ENCODE data around the gene SFTPA1. TPM values are rescaled to one million over a fixed set of nuclear protein-coding genes. Genes with fewer than 3 reads are reported as not detected.
"Not testable (repeated sequence)": the region's sequence is repeated elsewhere in the genome, so short reads cannot be mapped to it uniquely, and the experiment has no call there.

The SFTPA1 gene
- total RNA-seq (2022) (not detected in 2 replicates), Bru-seq, nascent RNA (not detected), BruChase-seq, experiment 1, labeled RNA remaining after a 6-hour chase (not detected), BruChase-seq, experiment 2, labeled RNA remaining after a 2-hour chase (not detected)
- long read RNA-seq: 0 reads

DNA sequence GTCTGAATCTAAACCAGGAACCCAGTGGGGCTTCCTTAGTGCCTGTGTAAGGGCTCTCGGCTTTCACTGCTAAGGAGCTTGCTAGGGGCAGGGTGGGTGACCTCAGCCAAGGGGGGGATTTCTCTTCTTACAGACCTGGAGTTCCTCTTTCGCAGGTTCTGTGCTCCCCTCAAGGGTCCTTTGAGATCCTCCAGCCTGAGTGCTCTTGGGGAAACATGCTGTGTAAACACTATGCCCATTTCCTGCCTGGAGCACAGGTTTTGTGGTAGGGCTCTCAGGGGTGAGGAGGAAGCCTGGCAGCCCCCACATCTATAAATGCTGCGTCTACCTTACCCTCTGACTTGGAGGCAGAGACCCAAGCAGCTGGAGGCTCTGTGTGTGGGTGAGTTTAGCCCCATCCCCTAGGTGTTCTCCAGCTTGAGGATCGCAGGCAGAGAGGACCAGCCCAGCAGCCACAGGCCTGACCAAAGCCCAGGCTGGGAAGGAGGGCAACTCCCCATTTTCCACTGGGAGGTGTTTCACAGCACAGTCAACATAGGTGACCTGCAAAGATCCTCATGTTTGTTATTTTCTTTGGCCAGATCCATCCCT is at the start of gene SFTPA1:
Gene SFTPA1 (plus strand): TSS at position 339 of the 591 bp plus-strand sequence. CDS start 887 bp downstream, outside the sequence.
- H3K4me3 Mint-ChIP-seq (ENCODE audit: low read depth, unreplicated experiment): no peak within 1 kb of the TSS
- DNase-seq: no peak
- H3K4me1 Mint-ChIP-seq (ENCODE audit: low read depth, unreplicated experiment): no peaks in the 10 kb centered on the region
- peaks cover 99% of the 10 kb centered on the region for H3K27me3 Mint-ChIP-seq (ENCODE audit: unreplicated experiment)
- intact Hi-C loops (cut with micrococcal nuclease; ENCODE audit: unreplicated experiment): no loop called here
- no peaks in the 10 kb centered on the region for H3K9me3 Mint-ChIP-seq (ENCODE audit: low read depth, unreplicated experiment)
- no peak within 1 kb of the TSS for H3K27ac Mint-ChIP-seq (ENCODE audit: unreplicated experiment)
- H3K36me3 Mint-ChIP-seq (ENCODE audit: insufficient read depth, unreplicated experiment): no peaks in the 10 kb centered on the region
- no peak for TF ChIP-seq CTCF (IDR thresholded peaks at IDR 0.05; ENCODE audit: unreplicated experiment)
- BruUV-seq (replicated peaks): no TSS peak
- CTCF ChIA-PET: no interaction called here

GRCh38 chr10:79561257-79561656 is 49.5 kb upstream of the SFTPA1 start:
- Mint-ChIP-seq H3K36me3 (ENCODE audit: insufficient read depth, unreplicated experiment) (peaks cover 10% of the 10 kb centered on the region), H3K9me3 (ENCODE audit: low read depth, unreplicated experiment) (no peaks in the 10 kb centered on the region), H3K4me3 (ENCODE audit: low read depth, unreplicated experiment) (no peak overlapping the region), H3K4me1 (ENCODE audit: low read depth, unreplicated experiment) (peaks cover 32% of the 10 kb centered on the region), H3K27ac (ENCODE audit: unreplicated experiment) (no peak overlapping the region), H3K27me3 (ENCODE audit: unreplicated experiment) (peaks cover 30% of the 10 kb centered on the region)
- no TSS peak for BruUV-seq (replicated peaks)
- no peak for TF ChIP-seq CTCF (IDR thresholded peaks at IDR 0.05; ENCODE audit: unreplicated experiment)
- peak; percentile 15 for DNase-seq
- intact Hi-C loops (cut with micrococcal nuclease; ENCODE audit: unreplicated experiment): loop anchor here (2.0 kb wide), 1 partner anchor 368 kb away; no protein-coding TSS in a partner anchor
- CTCF ChIA-PET: interaction anchor here (1.5 to 2.0 kb wide), 2 partner anchors 10 to 24 kb away, joined by 3 to 9 read pairs; no protein-coding TSS in a partner anchor

GRCh38 chr10:79562135-79562756 is 48.5 kb upstream of the SFTPA1 start:
- peak; percentile 88 for TF ChIP-seq CTCF (IDR thresholded peaks at IDR 0.05; ENCODE audit: unreplicated experiment)
- Mint-ChIP-seq H3K4me1 (ENCODE audit: low read depth, unreplicated experiment) (peaks cover 32% of the 10 kb centered on the region), H3K27me3 (ENCODE audit: unreplicated experiment) (peaks cover 20% of the 10 kb centered on the region), H3K4me3 (ENCODE audit: low read depth, unreplicated experiment) (peak overlapping the region; percentile 35), H3K9me3 (ENCODE audit: low read depth, unreplicated experiment) (no peaks in the 10 kb centered on the region), H3K27ac (ENCODE audit: unreplicated experiment) (no peak overlapping the region), H3K36me3 (ENCODE audit: insufficient read depth, unreplicated experiment) (peaks cover 10% of the 10 kb centered on the region)
- no TSS peak for BruUV-seq (replicated peaks)
- peak; percentile 87 for DNase-seq
- CTCF ChIA-PET: interaction anchor here (1.1 kb wide), 1 partner anchor 24 kb away, joined by 3 read pairs; no protein-coding TSS in a partner anchor
- intact Hi-C loops (cut with micrococcal nuclease; ENCODE audit: unreplicated experiment): loop anchor here (2.0 kb wide), 1 partner anchor 47 kb away; no protein-coding TSS in a partner anchor

DNA sequence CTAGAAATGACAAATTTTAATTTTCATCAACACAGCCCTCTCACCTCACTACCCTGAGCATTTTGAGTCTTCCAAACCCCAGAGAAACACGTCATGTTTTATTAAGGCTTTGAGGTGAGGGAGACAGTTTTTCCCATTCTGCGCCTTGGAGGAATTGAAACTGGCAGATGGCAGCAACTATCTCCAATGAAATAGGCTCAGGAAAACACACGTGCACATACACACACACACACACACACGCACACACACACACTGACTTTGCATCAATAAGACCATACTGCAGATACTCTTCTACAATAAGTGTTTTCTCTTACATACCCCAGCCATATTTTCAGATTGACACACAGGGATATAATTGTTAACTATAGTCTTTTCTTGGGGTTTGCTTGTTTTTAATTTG is 47.3 kb upstream of the SFTPA1 start:
- Mint-ChIP-seq H3K4me1 (ENCODE audit: low read depth, unreplicated experiment) (peaks cover 32% of the 10 kb centered on the region), H3K36me3 (ENCODE audit: insufficient read depth, unreplicated experiment) (peaks cover 10% of the 10 kb centered on the region), H3K27ac (ENCODE audit: unreplicated experiment) (no peak overlapping the region), H3K9me3 (ENCODE audit: low read depth, unreplicated experiment) (no peaks in the 10 kb centered on the region), H3K27me3 (ENCODE audit: unreplicated experiment) (peaks cover 8% of the 10 kb centered on the region), H3K4me3 (ENCODE audit: low read depth, unreplicated experiment) (no peak overlapping the region)
- DNase-seq: no peak
- no TSS peak for BruUV-seq (replicated peaks)
- CTCF ChIA-PET: no interaction called here
- intact Hi-C loops (cut with micrococcal nuclease; ENCODE audit: unreplicated experiment): loop anchor here (2.0 kb wide), 1 partner anchor 45 kb away; no protein-coding TSS in a partner anchor
- no peak for TF ChIP-seq CTCF (IDR thresholded peaks at IDR 0.05; ENCODE audit: unreplicated experiment)

GRCh38 chr10:79570624-79571023 is 40.1 kb upstream of the SFTPA1 start:
- H3K36me3 Mint-ChIP-seq (ENCODE audit: insufficient read depth, unreplicated experiment); BruUV-seq (replicated peaks); intact Hi-C loops (cut with micrococcal nuclease; ENCODE audit: unreplicated experiment); H3K9me3 Mint-ChIP-seq (ENCODE audit: low read depth, unreplicated experiment); H3K4me3 Mint-ChIP-seq (ENCODE audit: low read depth, unreplicated experiment); H3K27ac Mint-ChIP-seq (ENCODE audit: unreplicated experiment); CTCF ChIA-PET; DNase-seq; H3K4me1 Mint-ChIP-seq (ENCODE audit: low read depth, unreplicated experiment): not testable (repeated sequence)
- H3K27me3 Mint-ChIP-seq (ENCODE audit: unreplicated experiment): peaks cover 42% of the 10 kb centered on the region
